K562 (cell line): Measurements from ENCODE around the gene PIP4K2A.

ENCODE experiments used
- CTCF ChIP-seq, 3 experiments: IDR thresholded peaks in 2 of 3; conservative IDR thresholded peaks in 1 of 3; 2 replicates each; pipeline ENCODE4 v1.5.1; 2011 to 2012; ENCODE audit warnings: low read length in 3 of 3, mild to moderate bottlenecking in 3 of 3, control low read depth in 2 of 3, improper control_type of control experiment in 1 of 3, inconsistent platforms in 1 of 3, low read depth in 1 of 3, mixed read lengths in 1 of 3, moderate library complexity in 1 of 3; ENCODE audit not compliant: insufficient read depth in 2 of 3
- JUNB ChIP-seq: fragments of 450-650 bp; formaldehyde crosslinking; conservative IDR thresholded peaks from 2 replicates; pipeline ENCODE4 v1.4.0; 2020; ENCODE audit warnings: mild to moderate bottlenecking
- NFE2 ChIP-seq: IDR thresholded peaks from 2 replicates; pipeline ENCODE4 v1.6.1; 2014; ENCODE audit warnings: antibody characterized with exemption, low read depth
- ZNF174 ChIP-seq: fragments of 250-450 bp; sonication (Bioruptor Pico); IDR thresholded peaks from 2 replicates; pipeline ENCODE4 v1.4.0; 2020; ENCODE audit warnings: mild to moderate bottlenecking
- TF ChIP-seq, protein P1 (sequence below): fragments of 200-800 bp; sonication (Bioruptor generic); IDR thresholded peaks from 2 replicates; pipeline ENCODE4 v1.6.1; 2017; ENCODE audit warnings: missing genetic modification characterization, missing compliant biosample characterization
- TF ChIP-seq, protein P2 (sequence below): sonication (generic); formaldehyde crosslinking; IDR thresholded peaks from 2 replicates; pipeline ENCODE4 v1.8.1; 2023; ENCODE audit warnings: missing genetic modification reagents, mild to moderate bottlenecking, borderline replicate concordance

GRCh38 chr10:22657566-22658225, 56.7 kb downstream of the PIP4K2A start:
- TF ChIP-seq, protein P1, sequence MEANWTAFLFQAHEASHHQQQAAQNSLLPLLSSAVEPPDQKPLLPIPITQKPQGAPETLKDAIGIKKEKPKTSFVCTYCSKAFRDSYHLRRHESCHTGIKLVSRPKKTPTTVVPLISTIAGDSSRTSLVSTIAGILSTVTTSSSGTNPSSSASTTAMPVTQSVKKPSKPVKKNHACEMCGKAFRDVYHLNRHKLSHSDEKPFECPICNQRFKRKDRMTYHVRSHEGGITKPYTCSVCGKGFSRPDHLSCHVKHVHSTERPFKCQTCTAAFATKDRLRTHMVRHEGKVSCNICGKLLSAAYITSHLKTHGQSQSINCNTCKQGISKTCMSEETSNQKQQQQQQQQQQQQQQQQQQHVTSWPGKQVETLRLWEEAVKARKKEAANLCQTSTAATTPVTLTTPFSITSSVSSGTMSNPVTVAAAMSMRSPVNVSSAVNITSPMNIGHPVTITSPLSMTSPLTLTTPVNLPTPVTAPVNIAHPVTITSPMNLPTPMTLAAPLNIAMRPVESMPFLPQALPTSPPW (CRISPR knock-in tag) = no peak
- TF ChIP-seq ZNF174 (CRISPR knock-in tag) (no peak), JUNB (CRISPR knock-in tag) (no peak), CTCF (IDR thresholded peaks at IDR 0.05 in 2 of 3, conservative IDR thresholded peaks at IDR 0.05 in 1 of 3; ENCODE audit: insufficient read depth in 2 of 3, low read depth in 1 of 3, low read length in 3 of 3) (no peak), NFE2 (no peak)
- TF ChIP-seq, protein P2, sequence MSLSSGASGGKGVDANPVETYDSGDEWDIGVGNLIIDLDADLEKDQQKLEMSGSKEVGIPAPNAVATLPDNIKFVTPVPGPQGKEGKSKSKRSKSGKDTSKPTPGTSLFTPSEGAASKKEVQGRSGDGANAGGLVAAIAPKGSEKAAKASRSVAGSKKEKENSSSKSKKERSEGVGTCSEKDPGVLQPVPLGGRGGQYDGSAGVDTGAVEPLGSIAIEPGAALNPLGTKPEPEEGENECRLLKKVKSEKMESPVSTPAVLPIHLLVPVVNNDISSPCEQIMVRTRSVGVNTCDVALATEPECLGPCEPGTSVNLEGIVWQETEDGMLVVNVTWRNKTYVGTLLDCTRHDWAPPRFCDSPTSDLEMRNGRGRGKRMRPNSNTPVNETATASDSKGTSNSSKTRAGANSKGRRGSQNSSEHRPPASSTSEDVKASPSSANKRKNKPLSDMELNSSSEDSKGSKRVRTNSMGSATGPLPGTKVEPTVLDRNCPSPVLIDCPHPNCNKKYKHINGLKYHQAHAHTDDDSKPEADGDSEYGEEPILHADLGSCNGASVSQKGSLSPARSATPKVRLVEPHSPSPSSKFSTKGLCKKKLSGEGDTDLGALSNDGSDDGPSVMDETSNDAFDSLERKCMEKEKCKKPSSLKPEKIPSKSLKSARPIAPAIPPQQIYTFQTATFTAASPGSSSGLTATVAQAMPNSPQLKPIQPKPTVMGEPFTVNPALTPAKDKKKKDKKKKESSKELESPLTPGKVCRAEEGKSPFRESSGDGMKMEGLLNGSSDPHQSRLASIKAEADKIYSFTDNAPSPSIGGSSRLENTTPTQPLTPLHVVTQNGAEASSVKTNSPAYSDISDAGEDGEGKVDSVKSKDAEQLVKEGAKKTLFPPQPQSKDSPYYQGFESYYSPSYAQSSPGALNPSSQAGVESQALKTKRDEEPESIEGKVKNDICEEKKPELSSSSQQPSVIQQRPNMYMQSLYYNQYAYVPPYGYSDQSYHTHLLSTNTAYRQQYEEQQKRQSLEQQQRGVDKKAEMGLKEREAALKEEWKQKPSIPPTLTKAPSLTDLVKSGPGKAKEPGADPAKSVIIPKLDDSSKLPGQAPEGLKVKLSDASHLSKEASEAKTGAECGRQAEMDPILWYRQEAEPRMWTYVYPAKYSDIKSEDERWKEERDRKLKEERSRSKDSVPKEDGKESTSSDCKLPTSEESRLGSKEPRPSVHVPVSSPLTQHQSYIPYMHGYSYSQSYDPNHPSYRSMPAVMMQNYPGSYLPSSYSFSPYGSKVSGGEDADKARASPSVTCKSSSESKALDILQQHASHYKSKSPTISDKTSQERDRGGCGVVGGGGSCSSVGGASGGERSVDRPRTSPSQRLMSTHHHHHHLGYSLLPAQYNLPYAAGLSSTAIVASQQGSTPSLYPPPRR (CRISPR knock-in tag) = no peak
